ENCODE measurements around the gene DCUN1D1.

The DCUN1D1 gene

GRCh38 chr3:182971637-182972036 lies 8.7 kb downstream of the DCUN1D1 start:
- DNase-seq, result no peak

GRCh38 chr3:182970811-182971418 lies 9.4 kb downstream of the DCUN1D1 start:
- DNase-seq, result no peak

- no peak for DNase-seq
Measured at GRCh38 chr3:182969853-182970252, 10.5 kb downstream of the DCUN1D1 start.

- DNase-seq, result no peak
Measured at GRCh38 chr3:182969277-182969676, 11.1 kb downstream of the DCUN1D1 start.

- no peak for DNase-seq
Measured at GRCh38 chr3:182967218-182968204, 12.8 kb downstream of the DCUN1D1 start.

GRCh38 chr3:182965861-182966366 lies 14.4 kb downstream of the DCUN1D1 start:
- no peak for DNase-seq

- DNase-seq, result no peak
Measured at GRCh38 chr3:182964179-182964578, 16.2 kb downstream of the DCUN1D1 start.

GRCh38 chr3:182962166-182962565 lies 18.2 kb downstream of the DCUN1D1 start:
- no peak for DNase-seq

GRCh38 chr3:182959474-182960350 lies 20.6 kb downstream of the DCUN1D1 start:
- no peak for DNase-seq

GRCh38 chr3:182957676-182958266 lies 22.6 kb downstream of the DCUN1D1 start:
- DNase-seq, result no peak

- DNase-seq, result no peak
Measured at GRCh38 chr3:182957226-182957625, 23.1 kb downstream of the DCUN1D1 start.

- no peak for DNase-seq
Measured at GRCh38 chr3:182954553-182955235, 25.6 kb downstream of the DCUN1D1 start.

- DNase-seq, result no peak
Measured at GRCh38 chr3:182949688-182950087, 30.6 kb downstream of the DCUN1D1 start.

GRCh38 chr3:182948305-182948704 lies 32.0 kb downstream of the DCUN1D1 start:
- DNase-seq, result no peak

GRCh38 chr3:182947888-182948287 lies 32.5 kb downstream of the DCUN1D1 start:
- DNase-seq, result no peak

- DNase-seq, result no peak
Measured at GRCh38 chr3:182941719-182942118, 38.6 kb downstream of the DCUN1D1 start.

GRCh38 chr3:182940266-182940808 lies 40.0 kb downstream of the DCUN1D1 start:
- DNase-seq, result no peak

- DNase-seq, result no peak
Measured at GRCh38 chr3:182937293-182938051, 42.9 kb downstream of the DCUN1D1 start.

- DNase-seq, result no peak
Measured at GRCh38 chr3:182936918-182937285, 43.4 kb downstream of the DCUN1D1 start.

GRCh38 chr3:182936239-182936917 lies 44.0 kb downstream of the DCUN1D1 start:
- DNase-seq, result no peak

Data from activated naive CD4-positive, alpha-beta T cell treated with Interleukin-2 at 50 U/mL for 16 hours (primary cell).